Colonic mucosa (tissue), 4 donors: Measurements from ENCODE around the gene FHIT. TPM values are rescaled to one million over a fixed set of nuclear protein-coding genes. Genes with fewer than 3 reads are reported as not detected.

Experiments
- DNase-seq: peaks from one replicate; pipeline ENCODE4 v3.0.0-alpha.2; 2020
- H3K27ac ChIP-seq: fragments of 200-600 bp; one replicate; pipeline ENCODE4 v1.8.0; 2021
- H3K27me3 ChIP-seq: fragments of 200-600 bp; one replicate; pipeline ENCODE4 v1.8.0; 2021
- H3K36me3 ChIP-seq: fragments of 200-600 bp; one replicate; pipeline ENCODE4 v1.8.0; 2021
- H3K4me1 ChIP-seq: fragments of 200-600 bp; one replicate; pipeline ENCODE4 v1.8.0; 2021; ENCODE audit warnings: mild to moderate bottlenecking
- H3K4me3 ChIP-seq: fragments of 200-600 bp; one replicate; pipeline ENCODE4 v1.8.0; 2021
- H3K9ac ChIP-seq, 2 donors: one replicate each; pipeline ENCODE4 v1.7.0; 2013; ENCODE audit warnings: control low read depth in 2 of 2, low read depth in 2 of 2, low read length in 2 of 2
- H3K9me3 ChIP-seq: fragments of 200-600 bp; one replicate; pipeline ENCODE4 v1.8.0; 2021
- intact Hi-C: fragments of 100-400 bp; cut with DNase I; formaldehyde crosslinking; loops from one replicate; pipeline ENCODE4 v1.14.1; 2022
- total RNA-seq, 2 donors: library from RNA; stranded (reverse); fragmentation: NEBNext Ultra II Directional in 1 of 2; extraction: Animal tissue kit (Norgen Biotek cat#: 25700) in 1 of 2; gene quantifications; one replicate each; pipeline ENCODE4 v1.2.1, GENCODE V29; 2021
- TF ChIP-seq, protein P1 (sequence below): fragments of 200-600 bp; IDR thresholded peaks from one replicate; pipeline ENCODE4 v1.8.0; 2022; ENCODE audit warnings: antibody characterized with exemption, mild to moderate bottlenecking
- donor health status: healthy.
- donor health status: DM: no; HTN: no; CAD: no.
- donor health status: DM: no; HTN: no; CAD: no.

FHIT gene
- total RNA-seq, 2 donors from 2014 or later: 7.7 to 9.4 TPM

GRCh38 chr3:60065227-60065868, 1185.9 kb downstream of the FHIT start:
- no peak overlapping the region for H3K4me3 ChIP-seq
- no peaks in the 10 kb centered on the region for H3K4me1 ChIP-seq
- no peaks in the 10 kb centered on the region for H3K27me3 ChIP-seq
- H3K27ac ChIP-seq: no peak overlapping the region
- DNase-seq: no peak
- no peaks in the 10 kb centered on the region for H3K9me3 ChIP-seq
- TF ChIP-seq, protein P1, sequence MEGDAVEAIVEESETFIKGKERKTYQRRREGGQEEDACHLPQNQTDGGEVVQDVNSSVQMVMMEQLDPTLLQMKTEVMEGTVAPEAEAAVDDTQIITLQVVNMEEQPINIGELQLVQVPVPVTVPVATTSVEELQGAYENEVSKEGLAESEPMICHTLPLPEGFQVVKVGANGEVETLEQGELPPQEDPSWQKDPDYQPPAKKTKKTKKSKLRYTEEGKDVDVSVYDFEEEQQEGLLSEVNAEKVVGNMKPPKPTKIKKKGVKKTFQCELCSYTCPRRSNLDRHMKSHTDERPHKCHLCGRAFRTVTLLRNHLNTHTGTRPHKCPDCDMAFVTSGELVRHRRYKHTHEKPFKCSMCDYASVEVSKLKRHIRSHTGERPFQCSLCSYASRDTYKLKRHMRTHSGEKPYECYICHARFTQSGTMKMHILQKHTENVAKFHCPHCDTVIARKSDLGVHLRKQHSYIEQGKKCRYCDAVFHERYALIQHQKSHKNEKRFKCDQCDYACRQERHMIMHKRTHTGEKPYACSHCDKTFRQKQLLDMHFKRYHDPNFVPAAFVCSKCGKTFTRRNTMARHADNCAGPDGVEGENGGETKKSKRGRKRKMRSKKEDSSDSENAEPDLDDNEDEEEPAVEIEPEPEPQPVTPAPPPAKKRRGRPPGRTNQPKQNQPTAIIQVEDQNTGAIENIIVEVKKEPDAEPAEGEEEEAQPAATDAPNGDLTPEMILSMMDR: no peak
- no peaks in the 10 kb centered on the region for H3K36me3 ChIP-seq
- no peak overlapping the region for H3K9ac ChIP-seq
- intact Hi-C loops: no loop called here

- TF ChIP-seq, protein P1: no peak
- no peaks in the 10 kb centered on the region for H3K4me1 ChIP-seq
- DNase-seq: no peak
Observed at GRCh38 chr3:60064210-60065178, 1186.8 kb downstream of the FHIT start.

GRCh38 chr3:60056404-60056803, 1194.8 kb downstream of the FHIT start:
- no peak overlapping the region for H3K9ac ChIP-seq
- H3K4me1 ChIP-seq: no peaks in the 10 kb centered on the region
- no peak for DNase-seq
- H3K36me3 ChIP-seq: no peaks in the 10 kb centered on the region
- H3K27me3 ChIP-seq: no peaks in the 10 kb centered on the region
- TF ChIP-seq, protein P1: no peak
- H3K27ac ChIP-seq: no peak overlapping the region
- intact Hi-C loops: no loop called here
- H3K4me3 ChIP-seq: no peak overlapping the region
- no peaks in the 10 kb centered on the region for H3K9me3 ChIP-seq

More at GRCh38 chr3:60064210-60065178, 1186.8 kb downstream of the FHIT start:
- intact Hi-C loops: no loop called here
- Histone ChIP-seq H3K4me3 (no peak overlapping the region), H3K9me3 (no peaks in the 10 kb centered on the region), H3K36me3 (no peaks in the 10 kb centered on the region), H3K27ac (no peak overlapping the region), H3K27me3 (no peaks in the 10 kb centered on the region), H3K9ac (no peak overlapping the region)

- H3K9me3 ChIP-seq: no peaks in the 10 kb centered on the region
- H3K4me3 ChIP-seq: no peak overlapping the region
- H3K27ac ChIP-seq: no peak overlapping the region
- H3K4me1 ChIP-seq: no peaks in the 10 kb centered on the region
- intact Hi-C loops: no loop called here
- H3K36me3 ChIP-seq: no peaks in the 10 kb centered on the region
- TF ChIP-seq, protein P1: no peak
- no peak for DNase-seq
- H3K27me3 ChIP-seq: no peaks in the 10 kb centered on the region
- H3K9ac ChIP-seq: no peak overlapping the region
Observed at GRCh38 chr3:60055765-60056164, 1195.5 kb downstream of the FHIT start.

- TF ChIP-seq, protein P1: no peak
Observed at GRCh38 chr3:60053526-60054265, 1197.6 kb downstream of the FHIT start.

More at GRCh38 chr3:60053526-60054265, 1197.6 kb downstream of the FHIT start:
- intact Hi-C loops: no loop called here
- no peak overlapping the region for H3K27ac ChIP-seq
- no peaks in the 10 kb centered on the region for H3K36me3 ChIP-seq
- DNase-seq: no peak
- H3K4me1 ChIP-seq: no peaks in the 10 kb centered on the region
- H3K4me3 ChIP-seq: no peak overlapping the region
- no peaks in the 10 kb centered on the region for H3K27me3 ChIP-seq
- H3K9ac ChIP-seq: no peak overlapping the region
- H3K9me3 ChIP-seq: no peaks in the 10 kb centered on the region
